NCI-H128 (cell line): Measurements from ENCODE around the gene CCT8.

ENCODE experiments used
- DNase-seq: peaks from one replicate; lab custom pipeline; 2025; ENCODE audit not compliant: unreplicated experiment; lab: John Stamatoyannopoulos, UW

The CCT8 gene

GRCh38 chr21:29073222-29074006 is at the start of gene CCT8:
Gene CCT8, minus strand, starts transcription at chr21:29073648. Its CDS starts 58 bp downstream, at chr21:29073590.
- peak; percentile 97 for DNase-seq

GRCh38 chr21:29121759-29122158 is 48.3 kb upstream of the CCT8 start:
- DNase-seq = no peak

GRCh38 chr21:29117372-29117955 is 44.0 kb upstream of the CCT8 start:
- no peak for DNase-seq

GRCh38 chr21:29115899-29116298 is 42.5 kb upstream of the CCT8 start:
- DNase-seq = no peak

GRCh38 chr21:29114765-29115500 is 41.5 kb upstream of the CCT8 start:
- DNase-seq = no peak

- no peak for DNase-seq
Observed at GRCh38 chr21:29105218-29105617, 31.8 kb upstream of the CCT8 start.

GRCh38 chr21:29104239-29104708 is 30.8 kb upstream of the CCT8 start:
- DNase-seq = peak; percentile 76

- no peak for DNase-seq
Observed at GRCh38 chr21:29102791-29103257, 29.4 kb upstream of the CCT8 start.

- DNase-seq = no peak
Observed at GRCh38 chr21:29098156-29098555, 24.7 kb upstream of the CCT8 start.

- no peak for DNase-seq
Observed at GRCh38 chr21:29096218-29097015, 23.0 kb upstream of the CCT8 start.

GRCh38 chr21:29092102-29092959 is 18.9 kb upstream of the CCT8 start:
- no peak for DNase-seq

- no peak for DNase-seq
Observed at GRCh38 chr21:29091033-29091432, 17.6 kb upstream of the CCT8 start.

GRCh38 chr21:29085106-29085752 is 11.8 kb upstream of the CCT8 start:
- DNase-seq = no peak

GRCh38 chr21:29084372-29084771 is 10.9 kb upstream of the CCT8 start:
- no peak for DNase-seq

- DNase-seq = no peak
Observed at GRCh38 chr21:29083306-29083705, 9.9 kb upstream of the CCT8 start.

GRCh38 chr21:29082046-29082815 is 8.8 kb upstream of the CCT8 start:
- no peak for DNase-seq

- DNase-seq = no peak
Observed at GRCh38 chr21:29080454-29080941, 7.0 kb upstream of the CCT8 start.
